Renal cortex interstitium (tissue), 11 donors: ENCODE results near the gene BTG4. TPM values are rescaled to one million over a fixed set of nuclear protein-coding genes. Genes with fewer than 3 reads are reported as not detected.

Experiments
- DNase-seq, 11 donors: peaks; one replicate each; pipeline ENCODE4 v3.0.0-alpha.2; 2013; ENCODE audit warnings: low read depth in 9 of 11, low spot score in 4 of 11; ENCODE audit errors: extremely low read depth in 1 of 11
- polyA plus RNA-seq, 3 donors: library from polyadenylated mRNA; unstranded; fragments of 120-200 nt; gene quantifications; one replicate each; pipeline ENCODE4 v1.2.1, GENCODE V29; 2013; ENCODE audit not compliant: insufficient read length in 3 of 3

BTG4 gene
- polyA plus RNA-seq, 3 donors: not detected

GRCh38 chr11:111514216-111515031 is 2.2 kb upstream of the BTG4 start, which contains the start of gene HOATZ:
TSS of gene HOATZ (plus strand) at chr11:111514778. CDS start at chr11:111514785, 7 bp downstream.
- no peak for DNase-seq

- no peak for DNase-seq
Observed at GRCh38 chr11:111513240-111513605, 1.0 kb upstream of the BTG4 start.

GRCh38 chr11:111510311-111510710 is 1.9 kb downstream of the BTG4 start:
- no peak for DNase-seq

GRCh38 chr11:111502611-111503010 is 9.6 kb downstream of the BTG4 start:
- DNase-seq: no peak

- DNase-seq: no peak
Observed at GRCh38 chr11:111500481-111500880, 11.7 kb downstream of the BTG4 start.

GRCh38 chr11:111499483-111499882 is 12.7 kb downstream of the BTG4 start:
- no peak for DNase-seq

- no peak for DNase-seq
Observed at GRCh38 chr11:111494040-111494439, 18.1 kb downstream of the BTG4 start.

GRCh38 chr11:111490496-111490895 is 21.7 kb downstream of the BTG4 start:
- DNase-seq: no peak

GRCh38 chr11:111483431-111483830 is 28.8 kb downstream of the BTG4 start:
- DNase-seq: no peak

- DNase-seq: no peak
Observed at GRCh38 chr11:111479666-111480065, 32.5 kb downstream of the BTG4 start.

GRCh38 chr11:111477898-111478297 is 34.3 kb downstream of the BTG4 start:
- no peak for DNase-seq

- DNase-seq: no peak
Observed at GRCh38 chr11:111476956-111477355, 35.2 kb downstream of the BTG4 start.

GRCh38 chr11:111476366-111476765 is 35.8 kb downstream of the BTG4 start:
- no peak for DNase-seq

- no peak for DNase-seq
Observed at GRCh38 chr11:111474432-111474831, 37.8 kb downstream of the BTG4 start.

- no peak for DNase-seq
Observed at GRCh38 chr11:111472228-111472627, 40.0 kb downstream of the BTG4 start.

GRCh38 chr11:111469200-111469599 is 43.0 kb downstream of the BTG4 start:
- DNase-seq: no peak

- no peak for DNase-seq
Observed at GRCh38 chr11:111466615-111467014, 45.6 kb downstream of the BTG4 start.

- DNase-seq: no peak
Observed at GRCh38 chr11:111465400-111465799, 46.8 kb downstream of the BTG4 start.

GRCh38 chr11:111463276-111463675 is 48.9 kb downstream of the BTG4 start:
- DNase-seq: no peak

GRCh38 chr11:111462329-111462728 is 49.9 kb downstream of the BTG4 start:
- DNase-seq: no peak
